NCI-H2107 treated with DMSO at 0.1 percent for 48 hours (cell line): ENCODE results near the gene FREM2.
A peak's percentile ranks its signal among the peaks of the same experiment; 100 is the strongest.

Experiments used
- DNase-seq: peaks from one replicate; lab custom pipeline; 2025; ENCODE audit not compliant: unreplicated experiment; lab: John Stamatoyannopoulos, UW

The FREM2 gene

GRCh38 chr13:38759390-38759789 is 72.5 kb downstream of the FREM2 start:
- no peak for DNase-seq

- peak; percentile 11 for DNase-seq
These were observed 76.8 kb downstream of the FREM2 start for GRCh38 chr13:38763446-38764381.

GRCh38 chr13:38766799-38767198 is 79.9 kb downstream of the FREM2 start:
- no peak for DNase-seq

GRCh38 chr13:38767506-38768265 is 80.8 kb downstream of the FREM2 start:
- no peak for DNase-seq

GRCh38 chr13:38769526-38769925 is 82.6 kb downstream of the FREM2 start:
- DNase-seq = no peak

GRCh38 chr13:38775085-38775484 is 88.2 kb downstream of the FREM2 start:
- DNase-seq = no peak

GRCh38 chr13:38777347-38778119 is 90.7 kb downstream of the FREM2 start:
- DNase-seq = no peak

- no peak for DNase-seq
These were observed 94.7 kb downstream of the FREM2 start for GRCh38 chr13:38781539-38781938.

- DNase-seq = no peak
These were observed 97.4 kb downstream of the FREM2 start for GRCh38 chr13:38784036-38784880.

- no peak for DNase-seq
These were observed 98.2 kb downstream of the FREM2 start for GRCh38 chr13:38785042-38785441.

GRCh38 chr13:38785490-38785889 is 98.6 kb downstream of the FREM2 start:
- no peak for DNase-seq

- no peak for DNase-seq
These were observed 100.7 kb downstream of the FREM2 start for GRCh38 chr13:38787550-38787949.

GRCh38 chr13:38796890-38797289 is 110.0 kb downstream of the FREM2 start:
- no peak for DNase-seq

- no peak for DNase-seq
These were observed 116.7 kb downstream of the FREM2 start for GRCh38 chr13:38803531-38803930.

- DNase-seq = no peak
These were observed 117.2 kb downstream of the FREM2 start for GRCh38 chr13:38804061-38804460.

GRCh38 chr13:38804536-38804935 is 117.7 kb downstream of the FREM2 start:
- DNase-seq = no peak

- no peak for DNase-seq
These were observed 127.5 kb downstream of the FREM2 start for GRCh38 chr13:38814331-38814730.

- DNase-seq = peak; percentile 63
These were observed 132.2 kb downstream of the FREM2 start for GRCh38 chr13:38819053-38819452.

- no peak for DNase-seq
These were observed 132.7 kb downstream of the FREM2 start for GRCh38 chr13:38819596-38819995.

GRCh38 chr13:38821770-38822551 is 135.1 kb downstream of the FREM2 start:
- peak; percentile 31 for DNase-seq
